ENCODE measurements around the gene GLE1.
A peak's percentile ranks its signal among the peaks of the same experiment; 100 is the strongest.

GLE1 gene

GRCh38 chr9:128555180-128555721 is 50.7 kb downstream of the GLE1 start:
- peaks cover 11% of the 10 kb centered on the region for H3F3A ChIP-seq (ENCODE audit: low read depth)
- peak overlapping the region; percentile 76 for H3K4me3 ChIP-seq (ENCODE audit: low read length, poor library complexity, severe bottlenecking)
- no peaks in the 10 kb centered on the region for H3K36me3 ChIP-seq (ENCODE audit: insufficient read depth, low read length)
- H3K79me2 ChIP-seq (ENCODE audit: insufficient read depth, low read length), result peaks cover 58% of the 10 kb centered on the region
- no peak overlapping the region for H3K9ac ChIP-seq (ENCODE audit: low read depth, low read length, poor library complexity, severe bottlenecking)
- H2AFZ ChIP-seq (ENCODE audit: low read length), result no peak overlapping the region
- no peaks in the 10 kb centered on the region for H3K9me2 ChIP-seq (replicated peaks; ENCODE audit: low read depth, low read length)
- peaks cover 65% of the 10 kb centered on the region for H3K4me1 ChIP-seq (ENCODE audit: insufficient read depth, low read length, poor library complexity, severe bottlenecking)
- no peaks in the 10 kb centered on the region for H3K9me3 ChIP-seq (ENCODE audit: insufficient read depth, low read depth, low read length)
- H3K27me3 ChIP-seq (ENCODE audit: insufficient read depth, low read length, poor library complexity, severe bottlenecking), result no peaks in the 10 kb centered on the region
- H3K4me2 ChIP-seq (ENCODE audit: low read depth, low read length, poor library complexity, severe bottlenecking), result peak overlapping the region; percentile 84
- peaks cover 34% of the 10 kb centered on the region for H4K20me1 ChIP-seq (ENCODE audit: insufficient read depth, low read length, poor library complexity, severe bottlenecking)
- TF ChIP-seq EZH2phosphoT487 (IDR thresholded peaks at IDR 0.05; ENCODE audit: borderline replicate concordance) (no peak), CTCF (conservative IDR thresholded peaks at IDR 0.05; ENCODE audit: low read length) (no peak)

DNA sequence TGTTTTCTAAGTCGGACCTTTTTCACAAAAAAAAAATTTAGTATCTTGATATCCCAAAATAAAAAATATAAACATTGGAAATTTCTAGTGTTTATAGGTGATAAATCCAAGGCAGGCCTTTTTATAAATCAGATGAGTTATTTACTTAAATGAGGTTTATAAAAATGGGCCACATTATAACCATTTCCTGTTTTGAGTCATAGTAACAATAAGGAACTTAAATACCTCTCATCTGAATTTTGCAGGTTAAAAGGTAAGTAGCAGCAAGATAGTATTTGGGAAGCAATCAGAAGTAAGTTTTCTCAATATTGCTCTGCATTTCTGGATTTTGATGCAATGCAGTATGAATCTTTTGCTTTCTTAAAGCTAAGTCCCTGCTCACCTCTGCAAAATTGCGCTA is 51.8 kb downstream of the GLE1 start:
- peaks cover 66% of the 10 kb centered on the region for H3K79me2 ChIP-seq (ENCODE audit: insufficient read depth, low read length)
- peak overlapping the region; percentile 84 for H3K4me2 ChIP-seq (ENCODE audit: low read depth, low read length, poor library complexity, severe bottlenecking)
- TF ChIP-seq EZH2phosphoT487 (IDR thresholded peaks at IDR 0.05; ENCODE audit: borderline replicate concordance) (no peak), CTCF (conservative IDR thresholded peaks at IDR 0.05; ENCODE audit: low read length) (no peak)
- H2AFZ ChIP-seq (ENCODE audit: low read length), result no peak overlapping the region
- H3K9ac ChIP-seq (ENCODE audit: low read depth, low read length, poor library complexity, severe bottlenecking), result no peak overlapping the region
- peaks cover 62% of the 10 kb centered on the region for H3K4me1 ChIP-seq (ENCODE audit: insufficient read depth, low read length, poor library complexity, severe bottlenecking)
- no peaks in the 10 kb centered on the region for H3K9me2 ChIP-seq (replicated peaks; ENCODE audit: low read depth, low read length)
- no peak overlapping the region for H3K4me3 ChIP-seq (ENCODE audit: low read length, poor library complexity, severe bottlenecking)
- H3K9me3 ChIP-seq (ENCODE audit: insufficient read depth, low read depth, low read length), result no peaks in the 10 kb centered on the region
- no peaks in the 10 kb centered on the region for H3K36me3 ChIP-seq (ENCODE audit: insufficient read depth, low read length)
- peaks cover 11% of the 10 kb centered on the region for H3F3A ChIP-seq (ENCODE audit: low read depth)
- peaks cover 34% of the 10 kb centered on the region for H4K20me1 ChIP-seq (ENCODE audit: insufficient read depth, low read length, poor library complexity, severe bottlenecking)
- H3K27me3 ChIP-seq (ENCODE audit: insufficient read depth, low read length, poor library complexity, severe bottlenecking), result no peaks in the 10 kb centered on the region

- Histone ChIP-seq H3K9me2 (replicated peaks; ENCODE audit: low read depth, low read length) (no peaks in the 10 kb centered on the region), H4K20me1 (ENCODE audit: insufficient read depth, low read length, poor library complexity, severe bottlenecking) (peaks cover 34% of the 10 kb centered on the region), H3K36me3 (ENCODE audit: insufficient read depth, low read length) (no peaks in the 10 kb centered on the region), H3F3A (ENCODE audit: low read depth) (peaks cover 11% of the 10 kb centered on the region), H2AFZ (ENCODE audit: low read length) (no peak overlapping the region), H3K4me1 (ENCODE audit: insufficient read depth, low read length, poor library complexity, severe bottlenecking) (peaks cover 55% of the 10 kb centered on the region), H3K9me3 (ENCODE audit: insufficient read depth, low read depth, low read length) (no peaks in the 10 kb centered on the region), H3K4me2 (ENCODE audit: low read depth, low read length, poor library complexity, severe bottlenecking) (peak overlapping the region; percentile 84), H3K9ac (ENCODE audit: low read depth, low read length, poor library complexity, severe bottlenecking) (no peak overlapping the region), H3K79me2 (ENCODE audit: insufficient read depth, low read length) (peaks cover 62% of the 10 kb centered on the region), H3K27me3 (ENCODE audit: insufficient read depth, low read length, poor library complexity, severe bottlenecking) (no peaks in the 10 kb centered on the region), H3K4me3 (ENCODE audit: low read length, poor library complexity, severe bottlenecking) (no peak overlapping the region)
- TF ChIP-seq CTCF (conservative IDR thresholded peaks at IDR 0.05; ENCODE audit: low read length), result no peak
- TF ChIP-seq EZH2phosphoT487 (IDR thresholded peaks at IDR 0.05; ENCODE audit: borderline replicate concordance), result no peak
These were observed 52.6 kb downstream of the GLE1 start for GRCh38 chr9:128556926-128557634.
